ENCODE data around the gene PDGFRA.

Gene PDGFRA

GRCh38 chr4:54255881-54256280 is 26.8 kb downstream of the PDGFRA start:
- DNase-seq (ENCODE audit: low read depth) = no peak

GRCh38 chr4:54256491-54257486 is 27.7 kb downstream of the PDGFRA start:
- no peak for DNase-seq (ENCODE audit: low read depth)

GRCh38 chr4:54265366-54265765 is 36.3 kb downstream of the PDGFRA start:
- no peak for DNase-seq (ENCODE audit: low read depth)

GRCh38 chr4:54268151-54268550 is 39.1 kb downstream of the PDGFRA start:
- no peak for DNase-seq (ENCODE audit: low read depth)

- no peak for DNase-seq (ENCODE audit: low read depth)
Measured at GRCh38 chr4:54271464-54271863, 42.4 kb downstream of the PDGFRA start.

- DNase-seq (ENCODE audit: low read depth) = no peak
Measured at GRCh38 chr4:54272051-54272450, 43.0 kb downstream of the PDGFRA start.

- no peak for DNase-seq (ENCODE audit: low read depth)
Measured at GRCh38 chr4:54274264-54274663, 45.2 kb downstream of the PDGFRA start.

DNA sequence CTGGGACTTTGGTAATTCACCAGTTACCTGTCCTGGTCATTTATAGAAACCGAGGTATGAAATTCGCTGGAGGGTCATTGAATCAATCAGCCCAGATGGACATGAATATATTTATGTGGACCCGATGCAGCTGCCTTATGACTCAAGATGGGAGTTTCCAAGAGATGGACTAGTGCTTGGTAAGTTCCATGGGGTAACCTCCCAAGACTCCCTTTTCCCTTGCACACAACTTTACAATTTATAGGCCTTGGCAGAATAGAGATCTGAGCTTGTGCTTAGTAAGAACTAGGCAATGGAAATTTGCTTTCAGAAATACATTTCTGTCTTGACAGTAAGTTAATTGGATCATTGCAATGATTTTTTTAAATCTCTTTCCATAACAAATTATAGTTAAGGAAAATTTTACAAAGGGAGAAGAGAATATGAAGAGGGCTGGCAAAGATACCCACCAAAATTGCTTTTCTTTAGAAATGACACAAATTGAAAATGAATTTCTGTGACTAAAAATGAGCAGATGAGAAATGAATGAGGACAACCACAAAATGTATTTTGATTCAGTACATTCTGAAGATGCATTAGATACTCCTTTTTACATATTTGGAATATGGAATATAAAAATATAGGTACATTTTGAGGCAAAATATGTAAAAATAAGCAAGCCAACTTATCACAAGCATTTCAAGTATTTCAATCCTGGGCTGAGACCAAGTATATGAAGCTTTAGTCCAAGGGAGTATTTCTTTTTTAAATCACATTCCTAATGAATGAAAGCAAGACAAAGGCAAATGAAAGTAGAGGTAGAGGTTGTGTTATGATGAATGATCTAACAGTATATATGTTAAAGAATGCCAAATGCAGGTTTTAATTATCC is 45.9 kb downstream of the PDGFRA start:
- DNase-seq (ENCODE audit: low read depth) = no peak

DNA sequence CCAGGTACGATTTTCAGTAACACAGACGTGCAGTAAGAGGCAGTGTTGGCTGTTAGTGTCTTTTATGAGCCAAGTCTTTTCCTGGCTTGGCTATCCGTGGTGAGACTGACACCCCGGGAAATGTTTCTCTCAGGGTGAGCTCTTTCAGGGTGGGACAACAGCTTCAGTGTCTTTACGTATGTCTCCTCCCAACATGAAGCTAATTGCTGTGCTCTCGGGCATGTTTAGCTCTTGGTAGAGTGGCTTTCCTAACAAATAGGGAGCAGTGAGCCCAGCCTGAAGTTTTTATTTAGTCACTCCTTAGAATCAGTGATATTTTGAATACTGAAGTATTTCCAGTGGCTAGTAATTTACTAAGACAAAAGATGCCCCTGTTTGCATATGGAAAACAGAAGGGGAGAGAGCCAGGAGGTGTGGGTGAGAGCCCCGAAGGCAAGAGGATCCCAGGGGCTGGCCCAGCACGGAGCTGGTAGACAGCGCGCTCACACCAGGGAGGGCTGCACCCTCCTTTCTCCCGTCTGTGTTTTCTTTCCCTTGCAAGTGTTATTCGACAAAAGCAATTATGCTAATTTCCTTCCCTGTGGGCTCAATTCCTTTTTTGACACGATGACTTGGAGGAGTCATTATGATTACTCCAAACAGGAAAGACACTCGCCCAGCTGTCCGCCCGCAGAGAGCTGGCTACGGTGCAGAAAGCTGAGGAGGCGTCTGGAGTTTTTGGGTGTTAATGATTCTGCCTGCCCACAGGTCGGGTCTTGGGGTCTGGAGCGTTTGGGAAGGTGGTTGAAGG is 47.7 kb downstream of the PDGFRA start:
- DNase-seq (ENCODE audit: low read depth) = no peak

DNA sequence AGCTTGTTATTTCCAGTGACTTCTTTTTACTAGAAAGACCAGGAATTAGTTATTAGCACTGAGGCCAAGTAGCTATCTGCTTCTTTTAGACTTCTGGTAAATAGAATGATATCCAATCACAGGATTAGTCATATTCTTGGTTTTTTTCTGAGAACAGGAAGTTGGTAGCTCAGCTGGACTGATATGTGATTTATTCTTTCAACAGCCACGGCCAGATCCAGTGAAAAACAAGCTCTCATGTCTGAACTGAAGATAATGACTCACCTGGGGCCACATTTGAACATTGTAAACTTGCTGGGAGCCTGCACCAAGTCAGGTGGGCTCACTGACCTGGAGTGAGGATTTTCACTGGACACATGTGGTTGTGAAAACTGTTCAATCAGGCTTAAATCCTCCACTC is 48.6 kb downstream of the PDGFRA start:
- DNase-seq (ENCODE audit: low read depth) = peak; percentile 9

GRCh38 chr4:54278216-54278615 is 49.1 kb downstream of the PDGFRA start:
- DNase-seq (ENCODE audit: low read depth) = no peak

- peak; percentile 91 for DNase-seq (ENCODE audit: low read depth)
Measured at GRCh38 chr4:54281054-54281766, 52.1 kb downstream of the PDGFRA start.

DNA sequence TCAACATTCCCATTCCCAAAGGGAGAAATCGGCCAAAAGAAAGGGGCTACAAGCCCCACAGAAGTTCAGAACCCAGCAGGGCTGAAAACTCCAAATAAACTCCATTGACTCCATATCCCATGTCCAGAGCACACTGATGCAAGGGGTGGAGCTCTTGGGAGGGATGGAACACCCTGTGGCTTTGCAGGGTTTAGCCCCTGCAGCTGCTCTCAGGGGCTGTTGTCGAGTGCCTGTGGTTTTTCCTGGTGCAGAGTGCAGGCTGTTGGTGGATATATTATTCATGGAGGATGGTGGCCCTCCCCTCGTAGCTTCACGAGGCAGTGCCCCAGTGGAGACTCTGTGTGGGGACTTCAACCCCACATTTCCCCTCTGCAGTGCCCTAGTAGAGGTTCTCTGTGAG is 53.7 kb downstream of the PDGFRA start:
- DNase-seq (ENCODE audit: low read depth) = no peak

DNA sequence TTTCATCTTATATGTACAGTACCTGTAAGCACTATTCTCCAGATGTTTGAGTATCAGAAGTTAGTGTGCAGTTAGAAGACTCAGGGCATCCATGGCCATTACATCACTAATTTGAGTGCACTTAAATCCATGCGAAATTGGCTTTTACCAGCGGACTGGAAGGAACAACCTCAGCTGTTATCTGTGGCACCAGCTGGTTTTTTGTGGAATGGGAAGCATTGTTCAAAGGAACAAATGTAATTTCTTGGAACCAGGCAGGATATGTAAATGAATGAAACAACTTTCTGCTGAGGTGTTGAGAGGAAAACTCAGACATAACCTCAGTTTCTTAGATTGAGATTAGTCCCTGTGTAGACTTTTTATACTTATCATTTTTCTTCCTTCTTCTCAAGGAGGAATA is 60.2 kb downstream of the PDGFRA start:
- no peak for DNase-seq (ENCODE audit: low read depth)

DNA sequence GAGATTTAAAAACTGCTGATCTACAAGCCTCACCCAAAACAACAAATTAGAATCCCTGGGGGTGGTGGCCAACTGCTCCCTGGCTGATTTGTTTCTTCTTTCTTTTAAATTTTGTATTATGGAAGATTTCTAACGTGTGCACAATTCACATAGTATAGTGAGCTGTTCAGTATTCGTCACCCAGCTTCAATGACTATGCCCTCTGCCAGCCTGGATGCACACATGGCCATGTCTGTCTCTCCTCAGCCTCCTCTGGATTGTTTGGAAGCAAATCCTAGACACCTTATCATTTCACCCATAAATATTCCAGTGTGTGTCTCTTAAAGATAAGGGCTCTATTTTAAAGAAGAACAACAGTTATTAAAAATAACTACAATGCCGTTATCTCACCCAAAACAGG is 61.9 kb downstream of the PDGFRA start:
- DNase-seq (ENCODE audit: low read depth) = no peak

DNA sequence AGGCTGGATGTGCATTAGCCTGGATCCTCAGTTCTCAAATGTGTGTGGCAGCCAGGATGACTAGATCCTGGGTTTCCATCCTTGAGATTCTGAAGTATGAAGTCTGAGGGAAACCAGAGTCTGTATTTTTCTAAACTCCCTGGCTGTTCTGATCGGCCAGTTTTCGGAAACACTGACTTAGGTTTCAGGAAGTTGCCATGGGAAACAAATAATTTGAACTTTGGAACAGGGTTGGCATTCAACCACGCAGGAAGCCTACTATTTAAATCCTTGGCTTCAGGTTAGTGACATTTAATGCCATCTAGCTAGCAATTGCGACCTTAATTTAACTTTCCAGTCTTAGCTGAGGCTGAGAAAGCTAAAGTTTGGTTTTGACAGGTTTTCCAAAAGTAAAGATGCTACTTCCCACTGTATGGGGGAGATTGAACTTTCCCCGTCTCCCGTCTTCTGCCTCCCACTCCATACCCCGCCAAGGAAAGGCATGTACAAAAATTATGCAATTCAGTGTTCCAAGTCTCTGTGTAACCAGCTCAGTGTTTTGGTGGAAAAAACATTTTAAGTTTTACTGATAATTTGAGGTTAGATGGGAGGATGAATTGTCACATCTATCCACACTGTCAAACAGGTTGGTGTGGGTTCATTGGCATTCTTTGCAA is 67.6 kb downstream of the PDGFRA start:
- DNase-seq (ENCODE audit: low read depth) = no peak

GRCh38 chr4:54308110-54308509 is 79.0 kb downstream of the PDGFRA start:
- DNase-seq (ENCODE audit: low read depth) = no peak

GRCh38 chr4:54315561-54316538 is 86.8 kb downstream of the PDGFRA start:
- DNase-seq (ENCODE audit: low read depth) = no peak

GRCh38 chr4:54317690-54318089 is 88.6 kb downstream of the PDGFRA start:
- DNase-seq (ENCODE audit: low read depth) = no peak

GRCh38 chr4:54318904-54319303 is 89.8 kb downstream of the PDGFRA start:
- peak; percentile 35 for DNase-seq (ENCODE audit: low read depth)

All from fibroblast of the conjunctiva (primary cell).